MCF 10A (cell line): Measurements from ENCODE around the gene MYO1D. TPM values are rescaled to one million over a fixed set of nuclear protein-coding genes. Genes with fewer than 3 reads are reported as not detected.

ENCODE experiments used
- BruUV-seq: library from RNA; stranded (reverse); fragments of 400-500 nt; replicated peaks from 2 replicates; lab custom pipeline; 2021; lab: Mats Ljungman, UMichigan
- CTCF ChIA-PET: fragments of 300-600 bp; sonication (Branson Sonifier 250); formaldehyde crosslinking; extraction: SDS; loops from one replicate; lab custom pipeline; 2021; ENCODE audit warnings: antibody characterized with exemption, inconsistent platforms; lab: Yijun Ruan, JAX
- POLR2A ChIA-PET: fragments of 300-600, 350-650 bp; sonication (Branson Sonifier 250); formaldehyde crosslinking; extraction: SDS; loops from one replicate; lab custom pipeline; 2020; ENCODE audit warnings: antibody characterized with exemption, inconsistent platforms; lab: Yijun Ruan, JAX
- DNase-seq: peaks from one replicate; pipeline ENCODE4 v3.0.0-alpha.2; 2018; ENCODE audit not compliant: unreplicated experiment
- H3K27ac Mint-ChIP-seq: one replicate; pipeline ENCODE4 v1.8.0; 2022; ENCODE audit warnings: mild to moderate bottlenecking, low read depth, mixed read lengths; ENCODE audit not compliant: unreplicated experiment
- H3K27me3 Mint-ChIP-seq: one replicate; pipeline ENCODE4 v1.8.0; 2022; ENCODE audit warnings: mixed read lengths; ENCODE audit not compliant: insufficient read depth, unreplicated experiment
- H3K36me3 Mint-ChIP-seq: one replicate; pipeline ENCODE4 v1.8.0; 2022; ENCODE audit warnings: mild to moderate bottlenecking, moderate library complexity, mixed read lengths; ENCODE audit not compliant: insufficient read depth, unreplicated experiment
- H3K4me1 Mint-ChIP-seq: one replicate; pipeline ENCODE4 v1.8.0; 2022; ENCODE audit warnings: mixed read lengths; ENCODE audit not compliant: insufficient read depth, unreplicated experiment
- H3K4me3 Mint-ChIP-seq: one replicate; pipeline ENCODE4 v1.8.0; 2022; ENCODE audit warnings: mild to moderate bottlenecking, moderate library complexity, mixed read lengths; ENCODE audit not compliant: unreplicated experiment
- H3K9me3 Mint-ChIP-seq: one replicate; pipeline ENCODE4 v1.8.0; 2022; ENCODE audit warnings: mixed read lengths; ENCODE audit not compliant: unreplicated experiment
- CTCF ChIP-seq: fragments of 200-600 bp; IDR thresholded peaks from one replicate; pipeline ENCODE4 v1.8.0; 2022; ENCODE audit warnings: antibody characterized with exemption, mild to moderate bottlenecking; ENCODE audit not compliant: unreplicated experiment
- intact Hi-C: fragments of 100-400 bp; cut with micrococcal nuclease; formaldehyde crosslinking; loops from 2 replicates; pipeline ENCODE4 v1.14.1; 2022
- total RNA-seq: library from RNA; stranded (reverse); gene quantifications from 2 replicates; pipeline ENCODE4 v1.2.3, GENCODE V29; 2022

The MYO1D gene
- total RNA-seq, 1 experiment from 2014 or later: 30.5 TPM

GRCh38 chr17:32763855-32764439, 113.0 kb downstream of the MYO1D start:
- H3K4me3 Mint-ChIP-seq: no peak overlapping the region
- ChIA-PET POLR2A (interaction anchor here (0.9 kb wide), 1 partner anchor 110 kb away, joined by 3 read pairs; no protein-coding TSS in a partner anchor), CTCF (interaction anchor here (0.7 to 1.7 kb wide), 2 partner anchors 11 to 114 kb away, joined by 3 to 4 read pairs; no protein-coding TSS in a partner anchor)
- no peak overlapping the region for H3K27ac Mint-ChIP-seq
- H3K36me3 Mint-ChIP-seq: no peaks in the 10 kb centered on the region
- TF ChIP-seq CTCF: no peak
- no TSS peak for BruUV-seq
- no peaks in the 10 kb centered on the region for H3K27me3 Mint-ChIP-seq
- no peaks in the 10 kb centered on the region for H3K9me3 Mint-ChIP-seq
- no peaks in the 10 kb centered on the region for H3K4me1 Mint-ChIP-seq
- no peak for DNase-seq
- intact Hi-C loops: no loop called here

GRCh38 chr17:32759476-32759875, 117.4 kb downstream of the MYO1D start:
- TF ChIP-seq CTCF: no peak
- intact Hi-C loops: loop anchor here (5.0 kb wide), 2 partner anchors 152 to 507 kb away; no protein-coding TSS in a partner anchor
- no peak overlapping the region for H3K27ac Mint-ChIP-seq
- no peaks in the 10 kb centered on the region for H3K27me3 Mint-ChIP-seq
- no peak for DNase-seq
- peaks cover 5% of the 10 kb centered on the region for H3K4me1 Mint-ChIP-seq
- H3K9me3 Mint-ChIP-seq: no peaks in the 10 kb centered on the region
- BruUV-seq: no TSS peak
- ChIA-PET POLR2A (no interaction called here), CTCF (interaction anchor here (0.9 to 2.2 kb wide), 4 partner anchors 12 to 298 kb away, joined by 3 to 6 read pairs (median 5); partner anchors contain the start of gene MYO1D)
- H3K36me3 Mint-ChIP-seq: no peaks in the 10 kb centered on the region
- no peak overlapping the region for H3K4me3 Mint-ChIP-seq

GRCh38 chr17:32757963-32758362, 119.0 kb downstream of the MYO1D start:
- ChIA-PET POLR2A (no interaction called here), CTCF (interaction anchor here (0.7 to 2.3 kb wide), 9 partner anchors 12 to 296 kb away, joined by 3 to 18 read pairs (median 3); no protein-coding TSS in a partner anchor)
- DNase-seq: no peak
- no peaks in the 10 kb centered on the region for H3K9me3 Mint-ChIP-seq
- H3K27me3 Mint-ChIP-seq: no peaks in the 10 kb centered on the region
- no TSS peak for BruUV-seq
- H3K27ac Mint-ChIP-seq: no peak overlapping the region
- no peaks in the 10 kb centered on the region for H3K36me3 Mint-ChIP-seq
- H3K4me1 Mint-ChIP-seq: peaks cover 5% of the 10 kb centered on the region
- no peak for TF ChIP-seq CTCF
- intact Hi-C loops: loop anchor here (5.0 kb wide), 2 partner anchors 151 to 506 kb away; no protein-coding TSS in a partner anchor
- no peak overlapping the region for H3K4me3 Mint-ChIP-seq

GRCh38 chr17:32756696-32757095, 120.2 kb downstream of the MYO1D start:
- Mint-ChIP-seq H3K36me3 (no peaks in the 10 kb centered on the region), H3K4me3 (no peak overlapping the region), H3K27me3 (no peaks in the 10 kb centered on the region), H3K4me1 (peaks cover 5% of the 10 kb centered on the region), H3K9me3 (no peaks in the 10 kb centered on the region), H3K27ac (no peak overlapping the region)
- BruUV-seq: no TSS peak
- TF ChIP-seq CTCF: no peak
- CTCF ChIA-PET: interaction anchor here (0.6 to 2.3 kb wide), 19 partner anchors 13 to 1263 kb away, joined by 3 to 18 read pairs (median 4); no protein-coding TSS in a partner anchor
- no peak for DNase-seq
- intact Hi-C loops: loop anchor here (5.0 kb wide), 2 partner anchors 149 to 504 kb away; no protein-coding TSS in a partner anchor
- POLR2A ChIA-PET: interaction anchor here (0.6 to 1.5 kb wide), 3 partner anchors 23 to 456 kb away, joined by 3 to 4 read pairs (median 3); no protein-coding TSS in a partner anchor
